ENCODE measurements around the gene GGNBP2.

Gene GGNBP2

GRCh38 chr17:36631022-36631421 is 86.3 kb downstream of the GGNBP2 start:
- no peak overlapping the region for H3K4me3 ChIP-seq (ENCODE audit: low read length)
- H3K4me2 ChIP-seq (ENCODE audit: low read length): no peak overlapping the region
- H3K79me2 ChIP-seq (ENCODE audit: control insufficient read depth, low read length): no peaks in the 10 kb centered on the region
- no peak overlapping the region for H3K27ac ChIP-seq (ENCODE audit: low read depth, low read length)
- no peaks in the 10 kb centered on the region for H4K20me1 ChIP-seq (ENCODE audit: control insufficient read depth, insufficient read depth, low read depth, low read length)
- peaks cover 4% of the 10 kb centered on the region; the same call in 1 of the 2 replicates for H3K4me1 ChIP-seq (ENCODE audit: control insufficient read depth, low read length)
- no peaks in the 10 kb centered on the region for H3F3A ChIP-seq (ENCODE audit: control insufficient read depth, insufficient read depth)
- H3K36me3 ChIP-seq (ENCODE audit: control insufficient read depth, low read length): no peaks in the 10 kb centered on the region
- TF ChIP-seq, protein P1, sequence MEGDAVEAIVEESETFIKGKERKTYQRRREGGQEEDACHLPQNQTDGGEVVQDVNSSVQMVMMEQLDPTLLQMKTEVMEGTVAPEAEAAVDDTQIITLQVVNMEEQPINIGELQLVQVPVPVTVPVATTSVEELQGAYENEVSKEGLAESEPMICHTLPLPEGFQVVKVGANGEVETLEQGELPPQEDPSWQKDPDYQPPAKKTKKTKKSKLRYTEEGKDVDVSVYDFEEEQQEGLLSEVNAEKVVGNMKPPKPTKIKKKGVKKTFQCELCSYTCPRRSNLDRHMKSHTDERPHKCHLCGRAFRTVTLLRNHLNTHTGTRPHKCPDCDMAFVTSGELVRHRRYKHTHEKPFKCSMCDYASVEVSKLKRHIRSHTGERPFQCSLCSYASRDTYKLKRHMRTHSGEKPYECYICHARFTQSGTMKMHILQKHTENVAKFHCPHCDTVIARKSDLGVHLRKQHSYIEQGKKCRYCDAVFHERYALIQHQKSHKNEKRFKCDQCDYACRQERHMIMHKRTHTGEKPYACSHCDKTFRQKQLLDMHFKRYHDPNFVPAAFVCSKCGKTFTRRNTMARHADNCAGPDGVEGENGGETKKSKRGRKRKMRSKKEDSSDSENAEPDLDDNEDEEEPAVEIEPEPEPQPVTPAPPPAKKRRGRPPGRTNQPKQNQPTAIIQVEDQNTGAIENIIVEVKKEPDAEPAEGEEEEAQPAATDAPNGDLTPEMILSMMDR (IDR thresholded peaks at IDR 0.05; ENCODE audit: low read depth, low read length, poor library complexity, severe bottlenecking): no peak
- TF ChIP-seq EZH2phosphoT487 (IDR thresholded peaks at IDR 0.05; ENCODE audit: borderline replicate concordance, low read length): no peak
- H3K9me2 ChIP-seq (replicated peaks; ENCODE audit: control insufficient read depth, low read length): no peaks in the 10 kb centered on the region
- no peaks in the 10 kb centered on the region for H3K27me3 ChIP-seq (ENCODE audit: control insufficient read depth, low read length)
- no peaks in the 10 kb centered on the region for H3K9me3 ChIP-seq (ENCODE audit: control insufficient read depth, insufficient read depth, low read length)

- Histone ChIP-seq H3K4me3 (ENCODE audit: low read length) (no peak overlapping the region), H3K36me3 (ENCODE audit: control insufficient read depth, low read length) (no peaks in the 10 kb centered on the region), H3K9me2 (replicated peaks; ENCODE audit: control insufficient read depth, low read length) (no peaks in the 10 kb centered on the region), H3K79me2 (ENCODE audit: control insufficient read depth, low read length) (no peaks in the 10 kb centered on the region), H3K27me3 (ENCODE audit: control insufficient read depth, low read length) (no peaks in the 10 kb centered on the region), H3K9me3 (ENCODE audit: control insufficient read depth, insufficient read depth, low read length) (no peaks in the 10 kb centered on the region), H3K4me1 (ENCODE audit: control insufficient read depth, low read length) (peaks cover 4% of the 10 kb centered on the region; the same call in 1 of the 2 replicates), H4K20me1 (ENCODE audit: control insufficient read depth, insufficient read depth, low read depth, low read length) (no peaks in the 10 kb centered on the region), H3F3A (ENCODE audit: control insufficient read depth, insufficient read depth) (no peaks in the 10 kb centered on the region), H3K27ac (ENCODE audit: low read depth, low read length) (no peak overlapping the region), H3K4me2 (ENCODE audit: low read length) (no peak overlapping the region)
- no peak for TF ChIP-seq EZH2phosphoT487 (IDR thresholded peaks at IDR 0.05; ENCODE audit: borderline replicate concordance, low read length)
- TF ChIP-seq, protein P1 (IDR thresholded peaks at IDR 0.05; ENCODE audit: low read depth, low read length, poor library complexity, severe bottlenecking): no peak
Measured at GRCh38 chr17:36632916-36633771, 88.4 kb downstream of the GGNBP2 start.

All from DOHH2 (cell line).